GM18868 (cell line): ENCODE results near the gene CRY2.
"Not testable (repeated sequence)": the region's sequence is repeated elsewhere in the genome, so short reads cannot be mapped to it uniquely, and the experiment has no call there.

Experiments used
- ATAC-seq: cut with Tn5 transposase; IDR thresholded peaks from one replicate; pipeline ENCODE4 v1.9.1; 2021; ENCODE audit warnings: mild to moderate bottlenecking, moderate library complexity; ENCODE audit not compliant: unreplicated experiment

The CRY2 gene

DNA sequence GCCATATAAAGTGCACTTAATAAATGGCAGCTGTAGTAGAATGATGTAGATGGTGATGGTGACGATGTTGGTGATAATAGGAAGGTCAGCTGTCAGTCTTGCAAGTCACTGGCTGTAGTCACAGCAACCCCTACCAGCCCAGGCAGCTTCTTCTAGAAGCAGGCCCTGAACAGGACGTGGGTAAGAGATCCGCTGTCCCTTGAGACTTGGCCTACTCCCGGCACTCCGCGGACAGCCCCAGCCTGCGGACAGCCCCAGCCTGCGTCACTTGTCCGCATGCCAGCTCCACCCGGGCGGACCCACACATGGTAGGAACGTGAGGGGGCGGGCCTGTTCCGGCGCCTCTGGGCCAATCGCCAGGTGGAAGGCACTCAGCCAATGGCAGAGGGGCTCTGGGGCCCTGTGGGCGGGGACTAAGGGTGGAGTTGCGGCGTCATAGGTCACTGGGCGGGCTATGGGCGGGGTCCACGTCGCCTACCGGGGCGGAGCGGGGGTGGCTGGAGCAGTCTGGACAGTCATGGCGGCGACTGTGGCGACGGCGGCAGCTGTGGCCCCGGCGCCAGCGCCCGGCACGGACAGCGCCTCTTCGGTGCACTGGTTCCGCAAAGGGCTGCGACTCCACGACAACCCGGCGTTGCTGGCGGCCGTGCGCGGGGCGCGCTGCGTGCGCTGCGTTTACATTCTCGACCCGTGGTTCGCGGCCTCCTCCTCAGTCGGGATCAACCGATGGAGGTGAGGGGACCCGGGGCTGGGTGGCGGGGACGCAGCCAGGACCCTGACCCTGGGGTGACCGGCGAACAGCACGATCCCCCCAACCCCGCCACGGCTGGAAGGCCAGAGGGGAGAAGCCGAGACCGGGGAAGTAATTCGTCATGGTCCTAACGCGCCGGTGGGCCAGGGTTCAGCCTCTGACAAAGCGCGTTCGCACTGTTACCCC is at the start of gene CRY2:
Gene CRY2, plus strand, starts transcription at position 502 of the 937 bp plus-strand sequence. Its CDS starts 16 bp downstream, at position 518.
- peak; percentile 87 for ATAC-seq

DNA sequence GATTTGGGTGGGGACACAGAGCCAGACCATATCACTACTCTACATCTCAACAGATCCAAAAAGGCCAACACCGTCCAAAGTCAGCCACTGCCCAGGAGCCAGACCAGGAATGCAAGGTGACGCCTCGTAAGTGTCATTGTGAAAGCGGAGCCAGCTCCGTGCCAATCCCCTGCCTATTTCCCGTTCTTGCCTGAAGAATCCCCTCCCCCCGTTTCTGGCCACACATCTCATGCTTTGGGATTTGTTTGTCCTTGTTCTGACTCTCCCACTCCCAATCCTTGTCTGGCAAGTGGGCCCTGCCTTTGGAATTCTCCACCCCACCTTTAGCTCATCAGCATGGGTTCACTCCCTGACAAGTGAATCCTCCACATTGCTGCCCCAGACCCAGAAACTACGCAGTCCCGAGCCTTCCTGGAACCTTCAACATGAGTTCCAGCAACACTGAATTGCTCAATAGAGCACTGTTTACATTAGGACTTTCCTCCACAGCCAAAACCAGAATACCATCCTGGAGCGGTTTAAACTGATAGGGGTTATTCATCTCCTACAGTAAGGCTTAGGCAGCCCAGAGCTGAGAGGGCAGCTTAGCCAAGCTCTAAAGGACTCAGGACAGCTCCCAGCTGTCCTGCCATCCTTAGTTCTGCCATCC is 48.4 kb upstream of the CRY2 start:
- no peak for ATAC-seq

DNA sequence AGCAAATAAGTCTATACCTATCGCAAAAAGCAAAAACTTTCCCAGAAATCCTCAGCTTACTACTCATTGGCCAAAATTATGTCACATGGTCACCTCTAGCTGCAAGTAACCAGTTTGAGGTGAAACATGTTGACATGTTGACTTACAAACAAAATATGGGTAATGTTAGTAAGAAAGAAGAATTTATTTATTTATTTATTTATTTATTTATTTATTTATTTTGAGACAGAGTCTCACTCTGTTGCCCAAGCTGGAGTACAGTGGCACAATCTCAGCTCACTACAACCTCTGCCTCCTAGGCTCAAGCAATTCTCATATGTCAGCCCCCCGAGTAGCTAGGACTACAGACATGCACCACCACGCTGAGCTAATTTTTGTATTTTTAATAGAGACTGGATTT is 47.7 kb upstream of the CRY2 start:
- ATAC-seq, result no peak

DNA sequence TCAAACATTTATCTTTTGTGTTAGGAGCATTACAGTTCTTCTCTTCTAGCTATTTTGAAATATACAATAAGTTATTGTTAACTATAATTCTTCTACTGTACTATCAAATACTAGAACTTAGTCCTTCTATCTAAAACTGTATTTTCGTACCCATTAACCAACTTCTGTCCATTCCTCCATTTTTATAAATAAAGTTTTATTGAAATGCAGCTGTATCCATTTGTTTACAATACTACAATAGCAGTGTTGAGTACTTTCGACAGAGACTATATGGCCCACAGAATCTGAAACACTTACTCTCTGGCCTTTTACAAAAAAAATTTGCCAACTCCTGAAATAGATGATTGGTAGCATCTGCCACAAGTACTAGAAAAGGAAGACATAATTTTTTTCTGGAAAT is 47.0 kb upstream of the CRY2 start:
- no peak for ATAC-seq

DNA sequence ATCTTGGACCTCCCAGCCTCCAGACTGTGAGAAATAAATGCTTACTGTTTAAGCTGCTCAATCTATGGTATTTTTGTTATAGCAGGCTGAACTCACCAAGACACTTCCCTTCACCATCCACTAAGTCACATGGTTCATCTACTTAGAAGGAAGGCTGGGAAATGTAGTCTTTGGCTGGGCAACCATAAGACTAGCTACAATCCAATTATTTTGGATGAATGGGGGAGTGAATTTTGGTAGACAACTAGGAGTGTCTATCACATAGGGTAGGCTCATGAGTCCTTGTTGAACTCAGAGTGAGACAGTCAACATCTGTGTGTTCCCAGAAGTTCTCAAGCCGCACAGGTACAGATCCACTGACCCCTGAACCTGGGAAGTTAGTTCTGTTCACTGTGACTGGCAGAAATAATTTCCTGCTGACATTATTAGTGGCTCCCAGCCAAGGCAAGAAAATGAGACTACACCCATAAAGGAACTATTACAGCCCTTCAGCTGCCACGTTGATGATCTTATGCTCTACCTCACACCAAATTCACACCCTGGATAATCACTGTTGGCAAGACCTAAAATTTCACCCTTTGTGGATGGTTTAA is 45.5 kb upstream of the CRY2 start:
- no peak for ATAC-seq

DNA sequence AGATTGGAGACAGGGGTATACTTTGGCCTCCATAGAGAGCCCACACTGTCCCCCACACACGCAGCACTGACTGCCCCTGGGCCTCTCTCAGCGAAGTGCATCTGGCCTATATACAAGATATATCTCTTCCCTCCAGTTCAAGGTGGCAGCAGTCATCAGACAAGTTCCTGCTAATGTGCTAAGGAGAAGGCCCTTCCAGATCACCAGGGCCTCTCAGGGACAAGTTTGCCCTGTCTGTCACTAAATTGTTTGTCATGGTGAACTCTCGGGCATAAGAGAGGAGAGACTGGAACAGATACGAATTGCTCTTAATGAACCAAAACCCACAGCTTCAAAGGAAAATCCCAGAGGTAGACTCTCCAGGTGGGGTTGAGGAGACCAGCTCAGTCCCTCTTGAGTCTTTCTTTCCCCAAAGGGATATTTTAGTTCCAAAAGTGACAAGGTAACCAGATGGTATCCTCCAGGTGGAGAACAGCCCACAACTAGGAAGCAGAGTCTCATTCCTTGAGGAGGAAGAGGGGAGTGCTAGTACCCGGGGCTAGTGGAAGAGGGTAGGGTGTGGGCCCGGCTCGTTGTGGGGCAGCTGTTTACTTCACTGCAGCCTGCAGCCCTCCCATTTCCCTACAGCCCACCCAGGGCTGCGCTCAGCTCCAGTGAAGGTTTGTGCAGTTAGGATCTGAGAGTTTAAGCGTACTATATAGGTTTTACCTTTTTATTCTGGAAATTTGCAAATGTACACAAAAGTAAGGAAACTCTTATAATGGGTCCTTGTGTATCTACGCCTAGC is 44.6 kb upstream of the CRY2 start:
- ATAC-seq, result no peak

DNA sequence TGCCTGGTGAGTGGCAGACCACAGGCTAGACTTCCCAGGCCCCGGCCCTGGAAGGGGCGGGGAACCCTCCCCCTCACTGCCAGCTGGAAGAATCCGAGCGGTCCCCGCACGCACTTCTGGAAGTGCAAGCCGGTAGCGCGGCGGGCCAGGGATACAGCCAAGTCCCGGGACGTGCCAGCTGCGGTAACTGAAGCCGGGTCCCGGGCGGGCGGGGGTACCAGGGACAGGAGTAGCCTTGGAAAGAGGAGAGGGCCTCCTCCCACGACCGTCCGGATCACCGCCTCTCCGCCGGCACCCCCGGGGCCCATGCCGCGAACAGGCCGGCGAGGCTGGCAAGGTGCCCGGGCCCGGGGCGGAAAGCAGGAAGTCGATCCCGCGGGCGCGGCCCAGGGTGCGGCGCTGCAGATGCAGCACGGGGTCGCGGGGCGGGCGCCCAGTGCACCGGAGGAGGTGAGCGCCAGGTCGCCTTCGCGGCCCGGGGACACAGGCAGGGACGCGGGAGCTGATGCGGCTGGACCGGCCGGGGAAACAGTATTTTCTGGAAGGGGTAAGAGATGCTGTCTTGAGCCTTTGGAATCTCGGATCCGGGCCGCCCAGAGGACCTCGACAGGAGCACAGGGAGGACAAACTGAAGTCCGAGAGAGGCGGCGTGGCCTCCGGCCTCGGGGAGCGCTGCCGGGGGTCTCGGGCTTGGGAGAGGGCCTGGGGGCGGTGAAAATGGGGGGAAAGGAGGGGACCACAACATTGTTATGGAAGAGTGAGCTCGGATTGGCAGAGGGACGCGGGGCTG is 43.1 kb upstream of the CRY2 start:
- ATAC-seq, result no peak

DNA sequence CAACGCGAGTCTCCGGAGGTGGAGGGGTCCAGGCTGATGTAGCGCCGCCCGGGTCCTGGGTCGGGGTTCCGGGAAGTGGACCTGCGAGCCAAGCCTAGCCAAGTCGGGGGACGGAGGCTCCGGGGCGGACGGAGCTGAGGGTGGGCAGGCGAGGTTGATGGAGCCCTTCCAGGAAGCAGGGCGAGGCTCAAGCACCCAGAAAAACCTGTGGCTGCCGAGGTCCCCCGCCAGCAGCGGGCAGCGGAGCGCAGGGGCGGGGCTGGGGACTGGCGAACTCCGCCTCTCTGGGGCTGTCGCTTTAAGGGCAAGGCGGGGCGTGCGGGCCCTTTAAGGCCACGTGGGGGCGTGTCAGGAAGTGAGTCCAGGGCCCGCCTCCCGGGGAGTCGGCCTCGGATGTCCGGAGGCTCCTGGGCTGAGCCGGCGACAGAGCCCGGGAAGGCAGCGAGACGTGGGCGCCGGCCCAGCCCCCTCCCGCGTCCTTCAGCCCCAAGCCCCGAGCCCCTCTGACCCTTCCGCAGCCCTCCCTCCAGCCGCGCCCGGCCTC is 42.4 kb upstream of the CRY2 start, which contains the start of gene SLC35C1:
Gene SLC35C1, plus strand, starts transcription at position 389 of the 544 bp plus-strand sequence. CDS start 653 bp downstream, outside the sequence.
- ATAC-seq, result peak; percentile 97

DNA sequence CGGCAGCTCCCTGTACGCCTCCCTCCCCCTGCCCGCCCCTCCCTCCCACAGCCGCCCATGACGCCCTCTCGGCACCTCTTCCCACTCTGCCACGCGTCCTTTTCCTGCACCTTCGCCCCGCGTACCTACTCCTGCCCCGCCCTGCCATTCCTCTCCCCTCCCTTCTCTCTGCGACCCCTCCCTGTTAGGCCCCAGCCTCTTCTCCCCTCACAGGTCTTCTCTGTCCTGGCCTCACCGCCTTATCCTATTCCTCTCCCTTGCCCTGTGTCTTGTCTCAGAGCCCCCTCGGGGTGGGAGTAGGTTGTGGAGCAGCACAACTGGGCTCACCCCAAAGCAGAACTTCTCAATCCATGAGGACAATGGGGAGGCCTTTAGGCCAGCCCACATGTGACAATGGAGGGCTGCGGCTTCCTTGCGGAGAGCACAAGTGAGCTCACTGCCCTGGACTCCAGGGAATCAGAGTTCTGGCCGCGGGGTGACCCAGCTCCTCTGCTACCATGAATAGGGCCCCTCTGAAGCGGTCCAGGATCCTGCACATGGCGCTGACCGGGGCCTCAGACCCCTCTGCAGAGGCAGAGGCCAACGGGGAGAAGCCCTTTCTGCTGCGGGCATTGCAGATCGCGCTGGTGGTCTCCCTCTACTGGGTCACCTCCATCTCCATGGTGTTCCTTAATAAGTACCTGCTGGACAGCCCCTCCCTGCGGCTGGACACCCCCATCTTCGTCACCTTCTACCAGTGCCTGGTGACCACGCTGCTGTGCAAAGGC is 41.8 kb upstream of the CRY2 start:
- ATAC-seq, result peak; percentile 28

DNA sequence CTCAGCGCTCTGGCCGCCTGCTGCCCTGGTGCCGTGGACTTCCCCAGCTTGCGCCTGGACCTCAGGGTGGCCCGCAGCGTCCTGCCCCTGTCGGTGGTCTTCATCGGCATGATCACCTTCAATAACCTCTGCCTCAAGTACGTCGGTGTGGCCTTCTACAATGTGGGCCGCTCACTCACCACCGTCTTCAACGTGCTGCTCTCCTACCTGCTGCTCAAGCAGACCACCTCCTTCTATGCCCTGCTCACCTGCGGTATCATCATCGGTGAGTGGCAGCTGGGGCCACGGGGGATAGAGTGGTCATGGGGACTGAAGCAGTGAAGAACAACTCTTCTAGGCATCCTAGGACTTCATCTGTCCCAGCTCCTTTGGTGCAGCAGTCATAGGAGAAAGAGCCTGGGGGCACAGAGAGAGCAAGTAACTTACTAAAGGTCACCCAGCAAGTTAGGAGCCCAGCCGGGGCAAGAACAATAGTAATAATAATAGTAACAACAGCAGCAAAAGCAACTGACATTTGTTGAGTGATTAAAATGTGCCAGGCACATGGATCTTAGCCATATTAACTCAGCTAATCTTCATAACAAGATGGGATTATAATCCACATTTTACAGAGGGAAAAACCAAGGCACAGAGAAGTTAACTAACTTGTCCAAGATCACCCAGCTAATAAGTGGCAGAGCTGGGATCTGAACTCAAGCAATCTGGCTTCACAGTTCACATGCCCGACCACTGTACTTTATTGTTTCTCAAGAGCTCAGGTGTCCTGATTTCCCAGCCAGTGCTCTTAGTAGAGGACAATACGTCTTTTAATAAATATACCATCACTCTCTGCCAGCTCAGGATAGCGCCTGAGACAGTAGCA is 41.0 kb upstream of the CRY2 start:
- ATAC-seq, result no peak

DNA sequence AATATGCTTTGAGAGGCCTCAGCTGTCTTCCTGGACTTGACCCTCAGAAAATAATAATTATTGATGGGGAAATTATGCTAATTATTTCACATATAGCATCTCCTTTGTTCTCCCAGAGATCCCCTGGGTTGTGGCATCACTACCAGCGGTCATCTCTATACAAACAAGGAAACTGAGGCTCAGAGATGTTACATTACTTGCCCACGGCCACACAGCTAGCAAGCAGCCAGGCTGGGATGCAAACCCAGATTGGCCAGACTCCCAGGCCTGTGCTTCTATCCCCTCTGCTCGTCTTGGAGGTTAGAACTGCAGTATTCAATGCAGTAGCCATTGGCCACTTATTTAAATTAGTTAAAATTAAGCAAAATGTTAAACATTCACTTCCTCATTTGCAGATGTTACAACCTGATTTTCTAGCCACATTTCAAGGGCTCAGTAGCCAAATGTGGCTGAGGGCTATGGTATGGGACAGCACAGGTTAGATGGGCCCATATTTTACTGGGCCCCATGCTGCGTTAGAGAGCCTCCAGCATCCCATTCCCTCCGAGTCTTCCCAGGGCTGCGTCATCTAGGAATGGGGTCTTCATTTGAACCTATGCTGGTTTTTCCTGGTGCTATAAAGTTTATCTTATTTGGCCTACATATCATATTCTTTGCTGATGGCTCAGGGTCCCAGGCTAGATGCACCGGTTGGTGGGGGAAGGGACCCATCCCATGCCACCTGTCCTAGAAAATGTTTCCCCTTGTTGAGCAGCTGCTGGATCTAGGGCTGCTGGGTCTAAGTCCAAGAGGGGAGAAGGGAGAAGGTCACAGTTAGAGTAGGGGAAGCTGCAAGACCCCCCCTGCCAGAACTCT is 40.1 kb upstream of the CRY2 start:
- no peak for ATAC-seq

DNA sequence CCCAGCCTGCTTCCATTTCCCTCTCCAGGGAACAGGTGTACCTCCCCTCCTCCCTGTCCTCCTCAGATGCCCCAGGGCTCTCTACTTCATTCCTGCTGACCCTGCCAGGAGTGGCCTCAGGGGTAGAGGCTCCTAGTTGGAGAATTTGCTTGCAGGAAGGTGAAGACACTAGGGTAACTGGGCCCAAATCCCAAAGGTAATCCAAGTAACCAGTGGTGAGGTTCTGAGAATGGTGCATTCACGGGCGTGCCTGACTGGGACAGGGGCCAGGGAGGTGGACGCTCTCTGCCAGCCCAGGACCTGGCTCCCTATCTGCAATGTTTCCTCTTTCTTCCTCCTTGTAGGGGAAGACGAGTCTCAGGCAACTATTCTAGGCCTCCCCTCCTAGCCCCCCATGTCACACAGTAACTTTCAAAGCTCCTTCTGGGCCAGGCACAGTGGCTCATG is 39.5 kb upstream of the CRY2 start:
- no peak for ATAC-seq

DNA sequence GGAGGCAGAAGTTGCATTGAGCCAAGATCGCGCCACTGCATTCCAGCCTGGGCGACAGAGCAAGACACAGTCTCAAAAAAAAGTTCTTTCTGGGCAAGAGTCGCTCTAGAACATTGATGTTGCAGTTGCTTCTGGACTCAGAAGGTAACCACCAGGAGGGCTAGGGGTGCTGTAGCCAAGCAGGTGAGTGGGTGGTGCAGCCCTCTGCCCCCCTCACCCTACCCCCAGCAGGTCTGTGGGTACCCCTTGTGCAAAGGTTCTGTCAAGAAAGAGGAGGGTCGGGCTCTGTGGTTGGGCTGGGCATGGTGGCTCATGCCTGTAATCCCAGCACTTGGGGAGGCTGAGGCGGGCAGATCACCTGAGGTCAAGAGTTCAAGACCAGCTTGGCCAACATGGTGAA is 38.8 kb upstream of the CRY2 start:
- ATAC-seq, result not testable (repeated sequence)

DNA sequence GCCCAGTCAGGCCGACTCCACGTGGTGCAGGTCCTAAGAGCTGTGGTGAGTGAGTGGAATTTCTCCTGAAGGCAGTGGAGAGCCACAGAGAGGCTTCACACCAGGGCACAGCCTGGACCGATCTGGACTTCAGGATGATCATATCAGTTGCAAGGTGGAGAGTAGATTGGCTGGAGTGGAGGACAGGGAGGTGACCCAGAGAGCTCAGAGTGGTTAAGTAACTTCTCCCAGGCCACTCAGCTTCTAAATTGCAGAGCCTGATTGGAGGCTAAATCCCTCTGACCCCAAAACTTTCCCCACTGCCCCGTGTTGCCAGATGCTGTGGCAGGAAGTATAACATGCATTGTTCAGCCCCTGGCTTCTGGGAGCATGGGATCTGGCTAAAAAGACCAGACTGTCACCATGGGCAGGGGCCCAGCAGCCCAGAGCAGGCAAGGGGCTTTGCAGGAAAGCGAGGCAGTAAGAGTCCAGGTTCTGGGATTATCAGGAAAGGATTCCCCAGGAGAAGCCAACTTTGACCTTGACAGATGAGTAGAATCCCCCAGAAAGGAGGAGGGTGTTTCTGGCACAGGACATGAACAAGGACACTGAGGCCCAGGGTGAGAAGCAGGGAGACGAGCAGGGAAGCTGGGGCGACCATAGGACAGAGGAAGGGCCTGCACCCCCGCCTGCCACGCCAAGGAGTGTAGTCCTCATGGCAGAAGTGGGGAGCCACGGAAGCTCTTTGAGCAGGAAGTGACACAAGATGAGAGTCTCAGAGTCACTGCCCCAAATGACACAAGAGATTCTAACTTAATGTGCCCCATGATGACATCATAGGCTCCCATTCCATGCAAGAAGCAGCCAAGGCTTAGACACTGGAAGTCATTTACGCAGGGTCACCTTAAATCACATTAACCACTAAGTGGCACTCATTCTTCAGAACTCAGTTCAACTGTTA is 37.5 kb upstream of the CRY2 start:
- ATAC-seq, result no peak

DNA sequence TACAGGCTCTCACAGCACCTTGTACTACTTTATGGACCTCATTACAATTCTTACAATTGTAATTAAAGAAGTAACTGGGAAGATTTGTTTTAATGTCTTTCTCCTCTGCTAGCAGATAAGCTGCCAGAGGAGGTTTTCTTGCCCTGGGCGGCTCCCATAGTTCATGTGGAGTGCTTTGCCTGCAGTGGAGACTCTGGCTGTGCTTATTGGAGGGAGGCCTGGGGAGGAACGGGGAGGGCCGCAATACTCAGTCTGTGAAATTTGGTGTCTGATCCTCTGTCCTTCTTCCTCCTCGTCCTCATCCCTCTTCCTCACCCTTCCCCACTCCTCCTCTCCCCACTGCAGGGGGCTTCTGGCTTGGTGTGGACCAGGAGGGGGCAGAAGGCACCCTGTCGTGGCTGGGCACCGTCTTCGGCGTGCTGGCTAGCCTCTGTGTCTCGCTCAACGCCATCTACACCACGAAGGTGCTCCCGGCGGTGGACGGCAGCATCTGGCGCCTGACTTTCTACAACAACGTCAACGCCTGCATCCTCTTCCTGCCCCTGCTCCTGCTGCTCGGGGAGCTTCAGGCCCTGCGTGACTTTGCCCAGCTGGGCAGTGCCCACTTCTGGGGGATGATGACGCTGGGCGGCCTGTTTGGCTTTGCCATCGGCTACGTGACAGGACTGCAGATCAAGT is 36.7 kb upstream of the CRY2 start:
- no peak for ATAC-seq

DNA sequence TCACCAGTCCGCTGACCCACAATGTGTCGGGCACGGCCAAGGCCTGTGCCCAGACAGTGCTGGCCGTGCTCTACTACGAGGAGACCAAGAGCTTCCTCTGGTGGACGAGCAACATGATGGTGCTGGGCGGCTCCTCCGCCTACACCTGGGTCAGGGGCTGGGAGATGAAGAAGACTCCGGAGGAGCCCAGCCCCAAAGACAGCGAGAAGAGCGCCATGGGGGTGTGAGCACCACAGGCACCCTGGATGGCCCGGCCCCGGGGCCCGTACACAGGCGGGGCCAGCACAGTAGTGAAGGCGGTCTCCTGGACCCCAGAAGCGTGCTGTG is 36.2 kb upstream of the CRY2 start:
- no peak for ATAC-seq
